Lower leg skin (tissue), 3 donors: ENCODE data around the gene NR3C2.

Experiments
- POLR2A ChIP-seq, 2 donors: fragments of 450-650 bp; IDR thresholded peaks; one replicate each; pipeline ENCODE4 v1.6.1; 2016 to 2017; ENCODE audit warnings: antibody characterized with exemption in 2 of 2, mild to moderate bottlenecking in 1 of 2, moderate library complexity in 1 of 2
- TF ChIP-seq, protein P1 (sequence below), 3 donors: fragments of 450-650 bp; IDR thresholded peaks; one replicate each; pipeline ENCODE4 v1.5.1; 2016; ENCODE audit warnings: antibody characterized with exemption in 3 of 3, mild to moderate bottlenecking in 3 of 3, moderate library complexity in 2 of 3

DNA sequence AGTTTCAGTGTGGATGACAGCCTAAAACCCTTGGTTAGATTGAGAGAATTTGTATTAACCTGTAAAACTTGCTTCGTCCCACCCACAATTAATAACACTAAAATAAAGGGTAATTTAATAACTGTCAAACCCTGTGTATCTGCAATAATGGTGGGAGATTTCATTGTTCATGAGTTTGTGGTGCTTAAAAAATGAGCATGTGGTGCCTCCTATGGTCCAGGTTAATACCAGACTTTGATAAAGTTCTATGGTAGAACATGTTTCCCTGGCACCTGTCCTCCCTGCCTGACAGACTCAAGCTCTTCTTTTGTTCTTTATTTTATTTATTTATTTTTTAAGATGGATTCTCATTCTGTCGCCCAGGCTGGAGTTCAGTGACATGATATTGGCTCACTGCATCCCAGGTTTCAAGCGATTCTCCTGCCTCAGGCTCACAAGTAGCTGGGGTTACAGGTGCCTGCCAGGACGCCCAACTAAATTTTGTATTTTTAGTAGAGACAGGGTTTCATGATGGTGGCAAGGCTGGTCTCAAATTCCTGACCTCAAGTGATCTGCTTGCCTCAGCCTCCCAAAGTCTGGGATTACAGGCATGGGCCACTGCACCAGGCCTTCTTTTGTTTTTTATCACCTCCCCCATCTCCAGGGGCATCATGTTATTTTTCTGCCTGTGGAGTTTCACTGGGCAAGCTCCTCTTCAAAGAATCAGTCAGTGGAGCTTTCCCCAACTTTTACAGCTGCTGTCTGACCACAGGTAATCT, 289.2 kb downstream of the NR3C2 start:
- TF ChIP-seq, protein P1, sequence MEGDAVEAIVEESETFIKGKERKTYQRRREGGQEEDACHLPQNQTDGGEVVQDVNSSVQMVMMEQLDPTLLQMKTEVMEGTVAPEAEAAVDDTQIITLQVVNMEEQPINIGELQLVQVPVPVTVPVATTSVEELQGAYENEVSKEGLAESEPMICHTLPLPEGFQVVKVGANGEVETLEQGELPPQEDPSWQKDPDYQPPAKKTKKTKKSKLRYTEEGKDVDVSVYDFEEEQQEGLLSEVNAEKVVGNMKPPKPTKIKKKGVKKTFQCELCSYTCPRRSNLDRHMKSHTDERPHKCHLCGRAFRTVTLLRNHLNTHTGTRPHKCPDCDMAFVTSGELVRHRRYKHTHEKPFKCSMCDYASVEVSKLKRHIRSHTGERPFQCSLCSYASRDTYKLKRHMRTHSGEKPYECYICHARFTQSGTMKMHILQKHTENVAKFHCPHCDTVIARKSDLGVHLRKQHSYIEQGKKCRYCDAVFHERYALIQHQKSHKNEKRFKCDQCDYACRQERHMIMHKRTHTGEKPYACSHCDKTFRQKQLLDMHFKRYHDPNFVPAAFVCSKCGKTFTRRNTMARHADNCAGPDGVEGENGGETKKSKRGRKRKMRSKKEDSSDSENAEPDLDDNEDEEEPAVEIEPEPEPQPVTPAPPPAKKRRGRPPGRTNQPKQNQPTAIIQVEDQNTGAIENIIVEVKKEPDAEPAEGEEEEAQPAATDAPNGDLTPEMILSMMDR (IDR thresholded peaks at IDR 0.05), result no peak
- no peak for TF ChIP-seq POLR2A (IDR thresholded peaks at IDR 0.05)
